HG02938 (cell line): Measurements from ENCODE around the gene HARBI1.

ENCODE experiments used
- ATAC-seq: cut with Tn5 transposase; IDR thresholded peaks from one replicate; pipeline ENCODE4 v1.9.1; 2021; ENCODE audit warnings: mild to moderate bottlenecking, moderate library complexity; ENCODE audit not compliant: unreplicated experiment

HARBI1 gene

DNA sequence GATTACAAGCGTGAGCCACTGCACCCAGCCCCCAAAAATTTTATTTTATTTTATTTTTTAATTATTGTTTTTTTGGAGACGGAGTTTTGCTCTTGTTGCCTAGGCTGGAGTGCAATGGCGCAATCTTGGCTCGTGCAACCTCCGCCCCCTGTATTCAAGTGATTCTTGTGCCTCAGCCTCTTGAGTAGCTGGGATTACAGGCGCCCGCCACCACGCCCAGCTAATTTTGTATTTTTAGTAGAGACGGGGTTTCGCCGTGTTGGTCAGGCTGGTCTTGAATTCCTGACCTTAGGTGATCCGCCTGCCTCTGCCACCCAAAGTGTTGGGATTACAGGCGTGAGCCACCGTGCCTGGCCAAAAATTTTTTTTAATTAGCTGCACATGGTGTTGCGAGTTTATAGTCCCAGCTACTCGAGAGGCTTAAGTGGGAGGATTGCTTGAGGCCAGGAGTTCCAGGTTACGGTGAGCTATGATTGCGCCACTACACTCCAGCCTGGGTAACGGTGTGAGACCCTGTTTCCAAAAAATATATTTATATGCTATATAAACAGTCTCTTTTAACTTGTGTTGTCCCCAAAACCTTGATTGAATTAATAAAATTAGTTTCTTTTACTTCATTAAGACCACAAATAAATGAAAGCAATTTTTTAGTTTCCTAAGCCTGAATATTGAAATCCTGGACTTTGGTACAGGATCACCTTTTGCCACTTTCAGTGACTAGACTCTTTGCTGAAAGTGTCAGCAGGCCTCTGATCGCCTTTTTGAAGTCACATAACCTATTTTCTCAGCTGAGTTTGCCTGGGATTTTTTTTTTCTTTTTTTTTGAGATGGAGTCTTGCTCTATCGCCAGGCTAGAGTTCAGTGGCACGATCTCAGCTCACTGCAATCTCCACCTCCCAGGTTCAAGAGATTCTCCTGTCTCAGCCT, 16.5 kb upstream of the HARBI1 start:
- no peak for ATAC-seq

GRCh38 chr11:46632502-46632901, 15.5 kb upstream of the HARBI1 start:
- no peak for ATAC-seq

DNA sequence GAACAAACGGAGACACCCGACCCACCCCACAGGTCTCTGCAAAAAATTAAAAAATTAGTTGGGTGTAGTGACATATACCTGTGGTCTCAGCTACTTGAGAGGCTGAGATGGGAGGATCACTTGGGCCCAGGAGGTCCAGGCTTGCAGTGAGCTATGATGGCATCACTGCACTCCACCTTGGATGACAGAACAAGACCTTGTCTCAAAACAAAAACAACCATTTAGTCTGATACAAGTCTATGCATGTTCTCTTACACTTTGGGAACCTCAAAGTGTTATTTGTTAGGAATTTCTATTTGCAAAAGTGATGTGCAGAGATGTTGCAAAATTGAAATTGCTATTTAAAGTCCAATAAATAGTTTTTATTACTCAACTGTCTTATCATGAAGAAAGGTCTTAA, 14.6 kb upstream of the HARBI1 start:
- ATAC-seq = no peak

- ATAC-seq = no peak
Measured at GRCh38 chr11:46630237-46630636, 13.2 kb upstream of the HARBI1 start.

DNA sequence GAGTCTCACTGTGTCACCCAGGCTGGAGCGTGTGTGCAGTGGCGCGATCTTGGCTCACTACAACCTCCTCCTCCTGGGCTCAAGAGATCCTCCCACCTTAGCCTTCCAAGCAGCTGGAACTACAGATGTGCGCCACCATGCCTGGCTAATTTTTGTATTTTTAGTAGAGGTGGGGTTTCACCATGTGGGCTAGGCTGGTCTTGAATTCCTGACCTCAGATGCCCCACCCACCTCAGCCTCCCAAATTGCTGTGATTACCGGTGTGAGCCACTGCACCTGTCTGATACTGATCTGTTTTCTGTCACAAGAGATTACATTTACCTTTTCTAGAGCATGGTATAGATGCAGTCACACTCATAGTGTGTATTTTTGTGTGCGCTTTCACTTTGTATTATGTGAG, 11.9 kb upstream of the HARBI1 start:
- no peak for ATAC-seq

DNA sequence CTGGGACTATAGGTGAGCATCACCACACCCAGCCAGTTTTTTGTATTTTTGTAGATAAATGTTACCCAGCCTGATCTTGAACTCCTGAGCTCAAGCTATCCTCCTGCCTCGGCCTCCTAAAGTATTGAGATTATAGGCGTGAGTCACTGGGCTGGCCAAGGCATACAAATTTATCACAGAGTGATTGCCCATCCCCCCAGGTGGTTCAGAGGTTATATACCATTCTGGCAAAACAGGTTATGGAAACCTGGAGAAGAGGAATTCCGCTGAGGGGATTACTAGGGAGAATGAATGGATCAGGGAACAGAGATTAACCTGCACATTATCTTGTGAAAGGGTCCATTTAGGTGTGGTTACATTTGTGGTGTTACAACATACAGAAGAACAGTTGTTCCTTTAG, 8.4 kb upstream of the HARBI1 start:
- ATAC-seq = no peak

- no peak for ATAC-seq
Measured at GRCh38 chr11:46618837-46619236, 1.8 kb upstream of the HARBI1 start.

GRCh38 chr11:46617972-46618314, 916 bp upstream of the HARBI1 start:
- no peak for ATAC-seq

DNA sequence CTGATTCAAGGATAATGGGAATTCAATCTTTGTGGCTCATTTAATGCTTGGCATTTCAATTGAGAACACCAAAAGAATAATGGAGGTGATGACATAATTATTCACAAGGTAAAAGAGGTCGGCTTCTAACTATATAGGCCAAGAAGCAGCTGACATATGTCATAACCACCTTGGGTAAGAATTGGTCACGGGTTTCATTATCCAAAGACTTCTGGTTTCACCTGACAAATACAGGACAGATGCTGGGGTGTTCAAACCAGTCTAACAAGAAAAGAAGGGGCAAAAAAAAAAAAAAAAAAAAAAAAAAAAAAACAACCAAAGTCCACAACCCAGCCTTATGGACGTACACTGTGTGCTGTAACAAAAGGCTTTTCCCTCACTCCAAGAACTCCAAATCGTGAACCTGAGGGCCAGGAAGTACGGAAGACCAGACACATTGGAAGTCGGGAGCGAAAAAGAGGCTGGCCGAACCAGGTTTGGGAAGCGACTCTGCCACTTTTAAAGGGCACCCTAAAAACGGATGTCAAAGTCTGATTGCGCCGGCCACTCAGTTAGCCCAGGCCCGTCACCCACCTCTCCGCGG, 385 bp downstream of the HARBI1 start:
- peak; percentile 6 for ATAC-seq

DNA sequence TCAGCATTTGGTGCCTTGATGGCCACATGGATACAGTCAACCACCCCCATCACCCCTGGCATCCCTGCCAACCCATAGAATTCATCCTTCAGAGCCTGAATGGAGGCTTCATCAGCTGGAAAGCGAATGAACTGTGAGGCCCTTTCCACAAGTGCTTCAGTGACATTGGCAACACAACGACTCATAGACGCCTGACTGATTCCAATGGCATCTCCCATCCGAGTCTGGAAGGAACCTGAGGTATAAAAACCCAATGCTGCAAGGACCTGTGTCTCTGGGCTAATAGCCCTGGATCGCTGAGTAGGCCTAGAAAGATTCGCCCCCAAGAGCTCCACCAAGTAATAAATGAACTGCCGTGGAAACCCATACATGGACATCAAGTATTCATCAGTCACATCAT, 1.3 kb downstream of the HARBI1 start:
- no peak for ATAC-seq

DNA sequence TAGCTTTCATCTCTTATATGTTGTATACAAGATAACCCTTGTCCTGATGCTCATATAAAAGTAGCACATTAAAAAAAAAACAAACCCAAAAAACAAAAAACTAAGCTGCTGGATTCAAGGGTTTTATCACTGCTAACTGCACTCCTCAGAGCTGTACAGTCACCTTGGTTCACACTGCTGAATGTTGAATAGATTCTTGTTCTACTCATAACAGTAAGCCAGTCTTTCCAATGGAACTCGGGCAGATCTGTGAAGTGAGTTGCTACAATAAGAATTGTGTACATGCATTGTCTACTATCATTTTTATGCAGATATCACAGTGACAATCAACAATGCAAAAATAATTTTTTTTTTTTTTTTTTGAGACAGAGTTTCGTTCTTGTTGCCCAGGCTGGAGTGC, 4.7 kb downstream of the HARBI1 start:
- ATAC-seq = no peak

DNA sequence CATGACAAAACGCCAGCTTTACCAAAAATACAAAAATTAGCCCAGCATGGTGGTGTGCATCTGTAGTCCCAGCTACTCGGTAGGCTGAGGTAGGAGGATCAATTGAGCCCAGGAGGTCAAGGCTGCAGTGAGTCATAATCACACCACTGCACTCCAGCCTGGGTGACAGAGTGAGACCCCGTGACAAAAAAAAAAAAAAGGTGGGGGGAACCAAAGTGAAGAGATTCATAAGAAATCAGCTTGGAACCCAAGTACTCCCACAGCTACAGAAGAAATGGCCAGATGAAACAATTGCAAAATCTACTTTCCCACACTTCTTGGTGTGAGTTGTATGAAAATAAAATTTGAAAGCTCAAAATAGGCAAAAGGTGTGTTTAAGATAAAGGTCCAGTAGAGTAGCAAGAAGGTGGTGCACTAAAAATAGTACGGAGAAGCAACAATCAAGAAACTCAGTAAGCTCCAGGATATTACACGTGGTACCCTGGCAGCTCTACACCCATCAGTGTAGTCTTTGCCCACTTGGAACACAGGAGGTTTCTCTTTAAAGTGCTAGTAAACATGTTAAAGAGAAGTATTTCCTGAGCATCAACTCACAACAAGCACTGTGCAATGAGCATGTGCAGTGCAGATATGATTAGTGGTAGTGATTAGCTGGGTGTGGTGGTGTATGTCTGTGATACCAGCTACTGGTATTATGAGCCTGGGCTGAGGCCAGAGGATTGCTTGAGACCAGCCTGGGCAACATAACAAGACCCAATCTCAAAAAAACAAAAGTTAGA, 5.3 kb downstream of the HARBI1 start:
- no peak for ATAC-seq

- no peak for ATAC-seq
Measured at GRCh38 chr11:46609386-46609785, 7.6 kb downstream of the HARBI1 start.

DNA sequence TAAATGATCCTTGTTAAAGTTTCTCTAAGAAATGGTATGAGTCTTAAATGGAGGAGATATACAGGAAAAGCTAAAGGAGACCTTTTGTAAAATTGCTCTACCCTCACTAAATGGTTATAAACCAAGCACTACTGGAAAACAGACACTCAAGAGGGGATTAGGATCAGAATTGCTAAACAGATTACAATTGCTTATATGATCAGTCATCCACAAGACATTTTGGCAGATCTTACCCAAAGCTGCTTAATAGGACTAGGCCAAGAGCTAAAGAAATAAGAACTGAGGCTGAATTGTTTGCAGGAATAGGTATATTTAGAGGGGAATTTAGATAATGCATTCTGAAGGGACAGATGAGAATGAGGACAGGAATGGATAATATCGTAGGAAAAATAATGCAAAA, 9.5 kb downstream of the HARBI1 start:
- ATAC-seq = no peak

- no peak for ATAC-seq
Measured at GRCh38 chr11:46604796-46605195, 12.2 kb downstream of the HARBI1 start.

DNA sequence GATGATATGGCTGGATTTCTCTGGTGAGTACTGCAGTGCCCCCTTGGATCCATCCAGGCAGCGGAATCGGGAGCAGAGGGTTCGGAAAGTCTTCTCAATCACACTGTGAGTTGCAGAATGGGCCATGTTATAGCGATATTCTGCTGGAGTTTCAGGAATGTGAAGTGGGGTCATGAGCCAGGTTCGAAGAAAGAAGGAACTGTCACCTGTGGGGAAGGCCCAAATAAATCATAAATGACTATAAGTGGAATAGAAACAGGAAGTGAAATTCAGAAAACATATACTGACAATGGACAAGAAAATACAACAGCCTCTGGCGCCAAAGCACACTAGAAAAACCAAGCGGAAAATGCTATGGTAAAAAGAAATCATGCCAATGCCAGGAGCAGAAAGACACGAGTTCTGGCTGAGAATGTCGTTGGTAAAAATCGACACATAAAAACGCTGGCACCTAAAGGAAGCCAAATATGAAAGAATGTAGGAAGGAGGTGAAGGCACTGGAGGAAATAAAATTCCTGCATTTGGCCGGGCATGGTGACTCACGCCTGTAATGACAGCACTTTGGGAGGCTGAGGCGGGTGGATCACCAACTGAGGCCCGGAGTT, 13.2 kb downstream of the HARBI1 start:
- no peak for ATAC-seq

DNA sequence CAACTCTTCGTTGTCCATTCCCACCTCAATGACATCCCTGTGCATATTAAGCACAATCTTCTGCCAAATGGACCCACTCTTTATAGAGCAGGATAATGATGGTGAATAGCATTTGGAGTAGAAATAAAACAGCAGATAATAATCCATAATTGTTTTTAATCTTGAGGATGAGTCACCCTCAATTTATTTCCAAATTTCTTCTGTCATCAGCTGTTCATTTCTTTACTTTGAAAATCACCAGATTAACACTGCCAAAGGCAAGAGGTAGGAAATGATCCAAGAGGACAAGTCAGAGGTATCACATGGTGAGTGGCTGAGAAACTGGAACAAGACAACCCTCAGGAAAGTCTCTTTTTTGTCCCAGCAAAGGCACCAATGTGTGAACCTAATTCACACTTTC, 15.9 kb downstream of the HARBI1 start:
- no peak for ATAC-seq

- no peak for ATAC-seq
Measured at GRCh38 chr11:46600194-46600960, 16.6 kb downstream of the HARBI1 start.

DNA sequence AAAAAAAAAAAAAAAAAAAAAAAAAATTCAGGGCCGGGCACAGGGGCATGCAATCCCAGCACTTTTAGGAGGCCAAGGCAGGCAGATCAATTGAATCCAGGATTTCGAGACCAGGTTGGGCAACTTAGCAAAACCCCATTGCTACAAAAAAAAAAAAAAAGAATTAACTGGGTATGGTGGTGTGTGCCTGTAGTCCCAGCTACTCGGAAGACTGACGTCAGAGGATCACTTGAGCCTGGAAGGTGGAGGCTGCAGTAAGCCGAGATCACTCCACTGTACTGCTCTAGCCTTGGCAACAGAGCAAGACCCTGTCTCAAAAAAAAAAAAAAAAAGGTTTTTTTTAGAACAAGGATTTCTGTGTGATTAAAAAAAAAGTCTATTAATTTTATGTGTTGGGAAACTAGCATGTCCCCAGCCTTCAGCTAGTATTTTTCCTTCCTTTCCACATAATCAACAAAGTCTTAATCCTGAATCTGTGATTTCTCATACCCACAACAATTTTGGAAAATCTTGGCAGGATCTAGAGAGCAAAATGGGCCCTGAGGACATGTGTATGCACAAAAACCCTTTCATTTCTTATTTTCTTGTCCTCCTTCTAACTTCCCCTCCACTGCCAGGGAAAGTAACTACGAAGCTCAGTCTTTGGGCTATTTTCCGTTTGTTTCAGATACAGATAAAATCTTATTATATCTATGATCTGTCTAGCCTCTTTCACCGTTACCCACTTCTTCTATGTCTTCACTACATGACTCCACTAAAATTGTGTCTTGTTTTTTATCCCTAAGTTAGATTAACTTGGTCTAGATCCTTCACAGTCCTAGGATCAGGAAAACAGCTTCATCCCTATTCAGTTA, 17.5 kb downstream of the HARBI1 start:
- ATAC-seq = no peak
